Adrenal gland (tissue), 12 donors: ENCODE results near the gene NTRK1. TPM values are rescaled to one million over a fixed set of nuclear protein-coding genes. Genes with fewer than 3 reads are reported as not detected.

Source experiments
- DNase-seq, 7 donors: peaks; one replicate each; pipeline ENCODE4 v3.0.0-alpha.2; 2019 to 2020
- H3K27ac ChIP-seq, 5 donors: fragments of 200-600 bp; sonication (generic) in 4 of 5; 1 replicate in 3 of 5; 2 replicates in 2 of 5; pipeline versions ENCODE4 v1.5.1 to v1.8.0; 2016 to 2020; ENCODE audit warnings: mild to moderate bottlenecking in 1 of 5
- H3K27me3 ChIP-seq: fragments of 200-600 bp; 2 replicates; pipeline ENCODE4 v1.8.0; 2021
- H3K36me3 ChIP-seq, 2 donors: fragments of 200-600 bp; replicated peaks in 1 of 2; 1 replicate in 1 of 2; 2 replicates in 1 of 2; pipeline versions ENCODE4 v1.5.1 to v1.8.0; 2018 to 2022
- H3K4me1 ChIP-seq, 2 donors: fragments of 200-600 bp; replicated peaks in 1 of 2; 1 replicate in 1 of 2; 2 replicates in 1 of 2; pipeline versions ENCODE4 v1.5.1 to v1.8.0; 2018 to 2021
- H3K4me3 ChIP-seq, 4 donors: fragments of 200-600 bp; sonication (generic) in 3 of 4; one replicate each; pipeline ENCODE4 v1.5.1; 2016 to 2018
- H3K9me3 ChIP-seq, 3 donors: fragments of 200-600 bp; sonication (generic) in 1 of 3; replicated peaks in 1 of 3; 1 replicate in 2 of 3; 2 replicates in 1 of 3; pipeline versions ENCODE4 v1.5.1 to v1.8.0; 2016 to 2021
- CTCF ChIP-seq, 6 experiments: fragments of 450-650 bp in 4 of 6; fragments of 200-600 bp in 2 of 6; sonication (generic) in 1 of 6; IDR thresholded peaks; 1 replicate in 5 of 6; 2 replicates in 1 of 6; pipeline versions ENCODE4 v1.5.1 to v1.8.0; 2016 to 2021; ENCODE audit warnings: antibody characterized with exemption in 6 of 6, mild to moderate bottlenecking in 2 of 6, moderate library complexity in 1 of 6
- POLR2A ChIP-seq, 2 donors: fragments of 450-650 bp; IDR thresholded peaks; one replicate each; pipeline ENCODE4 v1.6.1; 2017; ENCODE audit warnings: antibody characterized with exemption in 2 of 2, mild to moderate bottlenecking in 2 of 2, moderate library complexity in 1 of 2
- WGBS, 4 donors: extraction: QIAGEN DNeasy Blood & Tissue Kit in 2 of 4; methylation state at CpG; one replicate each; pipeline versions ENCODE4 v1.1.5 to v1.1.7; 2013 to 2017; 5-methylcytosine and 5-hydroxymethylcytosine counted together
- intact Hi-C, 2 donors: fragments of 100-400 bp; cut with DNase I; formaldehyde crosslinking; loops; one replicate each; pipeline versions ENCODE4 v1.14.1 to v1.15.0; 2022 to 2023
- polyA plus RNA-seq, 3 donors: library from polyadenylated mRNA; stranded (reverse); fragments of 200-250 nt in 2 of 3; fragments of 350-450 nt in 1 of 3; fragmentation: Illumina TruSeq in 1 of 3; extraction: RNeasy Lipid Tissue Mini Kit (QIAGEN cat#74804) in 1 of 3; gene quantifications; one replicate each; pipeline ENCODE4 v1.2.3, GENCODE V29; 2013 to 2014
- total RNA-seq, 9 donors: library from RNA; depleted of rRNA in 4 of 9; stranded (reverse); fragments of >200 nt in 4 of 9; fragments of 120-200 nt in 1 of 9; fragmentation: NEBNext Ultra II Directional in 1 of 9; extraction: Animal tissue kit (Norgen Biotek cat#: 25700) in 1 of 9; gene quantifications; one replicate each; pipeline versions ENCODE4 v1.1.0 to v1.2.4, GENCODE V29; 2013 to 2023
- donor health status: healthy with polysubstance abuse.
- donor health status: Bipolar disorder and iron deficiency.
- donor health status: DM: yes; HTN: yes; CAD: no.
- donor health status: DM: no; HTN: no; CAD: no.
- donor health status: DM: no; HTN: no; CAD: no.
- donor health status: DM: yes; HTN: yes; CAD: no.

The NTRK1 gene
- total and polyA plus RNA-seq, 12 donors: 0.26 to 22.6 (median 5.7) TPM; not detected in 1

DNA sequence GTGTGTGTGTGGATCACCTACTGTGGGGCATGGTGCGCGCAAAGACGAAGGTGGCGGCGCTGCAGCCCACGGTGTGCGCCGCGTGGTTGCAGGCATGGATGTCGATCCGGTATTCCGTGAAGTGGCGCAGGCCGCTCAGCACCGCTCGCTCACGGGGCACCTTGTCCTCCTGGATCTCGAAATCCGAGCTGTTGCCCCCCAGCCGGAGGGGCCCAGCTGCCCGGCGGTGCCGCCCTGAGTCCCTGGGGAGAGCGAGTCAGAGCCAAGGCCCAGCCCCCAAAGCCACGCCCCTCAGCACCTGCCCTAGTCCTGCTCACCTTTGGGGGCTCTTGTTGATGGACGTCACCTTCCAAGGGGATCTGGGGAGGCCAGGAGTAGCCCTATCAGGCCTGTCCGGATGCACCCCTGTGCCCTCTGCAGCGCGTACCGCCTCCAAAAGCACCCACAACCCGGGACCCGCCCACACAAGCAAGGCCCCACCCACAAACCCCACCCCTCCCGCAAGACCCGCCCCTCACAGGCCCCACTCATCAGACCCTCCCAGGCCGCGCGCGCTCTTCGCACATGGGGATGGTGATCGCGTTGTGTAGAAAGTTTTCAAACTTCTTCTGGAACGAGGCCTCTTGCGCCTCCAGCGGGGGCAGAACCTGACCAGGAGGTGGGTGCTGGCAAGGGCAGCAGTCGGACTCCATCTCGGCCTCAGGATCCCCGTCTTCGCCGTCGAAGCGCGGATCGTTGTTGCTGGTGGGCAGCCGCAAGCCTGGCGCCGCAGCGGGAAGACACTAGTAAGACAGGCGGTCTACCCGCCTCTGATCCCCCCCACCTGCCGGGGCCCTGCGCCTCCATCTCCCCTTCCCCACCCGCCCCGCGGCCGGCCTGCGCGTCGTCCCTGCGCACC is 15.4 kb upstream of the NTRK1 start:
- no peak for DNase-seq
- intact Hi-C loops: no loop called here
- H3K27me3 ChIP-seq: peaks cover 36% of the 10 kb centered on the region
- H3K4me1 ChIP-seq: peaks cover 0 to 3% of the 10 kb centered on the region in 2 donors
- H3K27ac ChIP-seq: no peak overlapping the region
- H3K4me3 ChIP-seq: no peak overlapping the region
- H3K36me3 ChIP-seq: no peaks in the 10 kb centered on the region
- 9 to 20% (median 15%) methylated on average over 1 to 69 of the region's 69 CpGs for WGBS, 4 donors
- no peaks in the 10 kb centered on the region for H3K9me3 ChIP-seq
- TF ChIP-seq POLR2A (IDR thresholded peaks at IDR 0.05) (no peak), CTCF (IDR thresholded peaks at IDR 0.05) (no peak)

- no peaks in the 10 kb centered on the region for H3K36me3 ChIP-seq
- peaks cover 0 to 3% of the 10 kb centered on the region in 2 donors for H3K4me1 ChIP-seq
- intact Hi-C loops: no loop called here
- no peak for DNase-seq
- peaks cover 36% of the 10 kb centered on the region for H3K27me3 ChIP-seq
- no peaks in the 10 kb centered on the region for H3K9me3 ChIP-seq
- H3K4me3 ChIP-seq: no peak overlapping the region
- TF ChIP-seq CTCF (IDR thresholded peaks at IDR 0.05): no peak
- TF ChIP-seq POLR2A (IDR thresholded peaks at IDR 0.05): no peak
- 51 to 77% (median 66%) methylated on average over 6 to 18 of the region's 18 CpGs for WGBS, 4 donors
- H3K27ac ChIP-seq: no peak overlapping the region
These were observed 14.6 kb upstream of the NTRK1 start for GRCh38 chr1:156845953-156846545.

DNA sequence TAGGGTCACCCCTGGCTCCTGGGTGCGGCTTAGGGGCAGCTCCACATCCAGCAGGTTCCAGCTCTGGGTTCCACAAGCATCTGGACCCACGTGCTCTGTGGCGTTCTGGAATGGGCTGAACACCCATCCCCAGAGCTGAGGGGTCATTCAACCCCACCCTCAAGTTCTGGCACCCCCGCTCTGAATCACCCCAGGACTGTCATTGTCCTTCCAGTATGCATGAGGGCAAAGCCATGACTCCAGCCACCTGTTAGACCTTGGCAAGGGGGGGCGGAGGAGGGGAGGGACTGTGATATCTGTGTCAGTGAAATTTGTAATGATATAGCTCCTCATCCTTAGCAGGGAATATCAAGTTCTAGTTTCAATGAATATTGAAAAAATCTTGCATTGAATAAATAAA is 14.0 kb upstream of the NTRK1 start:
- Histone ChIP-seq H3K27me3 (peaks cover 36% of the 10 kb centered on the region), H3K4me1 (peaks cover 0 to 3% of the 10 kb centered on the region in 2 donors), H3K27ac (no peak overlapping the region), H3K9me3 (no peaks in the 10 kb centered on the region), H3K36me3 (no peaks in the 10 kb centered on the region), H3K4me3 (no peak overlapping the region)
- WGBS, 4 donors: 86 to 93% (median 90%) methylated on average over 3 to 5 of the region's 5 CpGs
- intact Hi-C loops: no loop called here
- no peak for TF ChIP-seq POLR2A (IDR thresholded peaks at IDR 0.05)
- no peak for TF ChIP-seq CTCF (IDR thresholded peaks at IDR 0.05)
- DNase-seq: no peak

GRCh38 chr1:156847591-156848460 is 12.8 kb upstream of the NTRK1 start:
- DNase-seq: no peak
- H3K36me3 ChIP-seq: no peaks in the 10 kb centered on the region
- H3K4me1 ChIP-seq: peaks cover 6 to 14% of the 10 kb centered on the region in 2 donors
- H3K27ac ChIP-seq: no peak overlapping the region
- TF ChIP-seq POLR2A (IDR thresholded peaks at IDR 0.05) (no peak), CTCF (IDR thresholded peaks at IDR 0.05) (no peak)
- no peak overlapping the region for H3K4me3 ChIP-seq
- peaks cover 33% of the 10 kb centered on the region for H3K27me3 ChIP-seq
- no peaks in the 10 kb centered on the region for H3K9me3 ChIP-seq
- intact Hi-C loops: no loop called here
- 80 to 86% (median 85%) methylated on average over 7 of the region's 7 CpGs for WGBS, 4 donors
